HL-60/S4 treated with retinoic acid at 250 ng/mL for 4 days and 3 days (cell line): ENCODE data around the gene TRIM72.
"Not testable (repeated sequence)": the region's sequence is repeated elsewhere in the genome, so short reads cannot be mapped to it uniquely, and the experiment has no call there.

ENCODE experiments used
- in situ Hi-C: fragments of 300-500 bp; cut with MboI; formaldehyde crosslinking; loops from 2 replicates; pipeline ENCODE4 v1.7.0; 2022; ENCODE audit warnings: low sequenced_read_pairs

Gene TRIM72

DNA sequence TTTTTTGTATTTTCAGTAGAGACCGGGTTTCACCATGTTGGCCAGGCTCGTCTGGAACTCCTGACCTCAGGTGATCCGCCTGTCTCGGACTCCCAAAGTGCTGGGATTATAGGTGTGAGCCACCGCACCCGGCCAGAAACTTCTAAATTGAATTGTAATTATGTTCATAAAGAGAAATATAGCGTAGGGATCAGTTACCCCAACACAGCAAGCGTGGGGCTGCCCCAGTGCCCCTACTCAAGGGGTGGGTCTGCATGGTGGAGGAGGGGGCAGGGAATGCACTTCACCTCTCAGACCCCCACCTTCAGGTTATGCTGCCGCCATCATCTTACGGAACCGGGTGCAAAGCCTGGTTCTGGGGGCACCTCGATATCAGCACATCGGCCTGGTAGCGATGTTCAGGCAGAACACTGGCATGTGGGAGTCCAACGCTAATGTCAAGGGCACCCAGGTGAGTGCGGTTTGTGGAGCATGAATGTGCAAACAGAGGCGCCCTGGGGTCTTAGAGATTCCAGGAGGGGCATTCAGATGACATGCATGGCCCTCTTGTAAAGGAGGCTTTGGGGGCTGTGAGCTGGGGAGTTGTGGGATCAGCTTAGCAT, 63.8 kb downstream of the TRIM72 start:
- in situ Hi-C loops, result no loop called here

DNA sequence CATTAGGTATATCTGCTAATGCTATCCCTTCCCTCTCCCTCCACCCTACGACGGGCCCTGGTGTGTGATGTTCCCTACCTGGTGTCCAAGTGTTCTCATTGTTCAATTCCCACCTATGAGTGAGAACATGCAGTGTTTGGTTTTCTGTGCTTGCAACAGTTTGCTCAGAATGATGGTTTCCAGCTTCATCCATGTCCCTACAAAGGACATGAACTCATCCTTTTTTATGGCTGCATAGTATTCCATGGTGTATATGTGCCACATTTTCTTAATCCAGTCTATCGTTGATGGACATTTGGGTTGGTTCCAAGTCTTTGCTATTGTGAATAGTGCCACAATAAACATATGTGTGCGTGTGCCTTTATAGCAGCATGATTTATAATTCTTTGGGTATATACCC, 64.9 kb downstream of the TRIM72 start:
- in situ Hi-C loops, result not testable (repeated sequence)
